G401.6 (cell line): ENCODE data around the gene DNAH10.
A peak's percentile ranks its signal among the peaks of the same experiment; 100 is the strongest.

Experiments
- FAIRE-seq: peaks from 2 replicates; lab custom pipeline; 2012; peaks lifted over from hg19 to GRCh38; lab: Jason Lieb, UNC

Gene DNAH10

GRCh38 chr12:123790905-123791467, 28.9 kb downstream of the DNAH10 start:
- no peak for FAIRE-seq

- FAIRE-seq: no peak
Observed at GRCh38 chr12:123794027-123794426, 31.9 kb downstream of the DNAH10 start.

- FAIRE-seq: peak; percentile 50
Observed at GRCh38 chr12:123798518-123798917, 36.4 kb downstream of the DNAH10 start.

- FAIRE-seq: no peak
Observed at GRCh38 chr12:123799227-123799626, 37.1 kb downstream of the DNAH10 start.

GRCh38 chr12:123801573-123802178, 39.6 kb downstream of the DNAH10 start:
- peak; percentile 55 for FAIRE-seq

- FAIRE-seq: no peak
Observed at GRCh38 chr12:123805173-123805572, 43.1 kb downstream of the DNAH10 start.

- FAIRE-seq: no peak
Observed at GRCh38 chr12:123807002-123807401, 44.9 kb downstream of the DNAH10 start.

GRCh38 chr12:123807670-123808069, 45.6 kb downstream of the DNAH10 start:
- FAIRE-seq: no peak

GRCh38 chr12:123808167-123808566, 46.1 kb downstream of the DNAH10 start:
- FAIRE-seq: no peak

- FAIRE-seq: no peak
Observed at GRCh38 chr12:123813349-123813748, 51.2 kb downstream of the DNAH10 start.

GRCh38 chr12:123815968-123816367, 53.9 kb downstream of the DNAH10 start:
- no peak for FAIRE-seq

GRCh38 chr12:123816896-123817537, 54.9 kb downstream of the DNAH10 start:
- no peak for FAIRE-seq

GRCh38 chr12:123822804-123823203, 60.7 kb downstream of the DNAH10 start:
- no peak for FAIRE-seq

GRCh38 chr12:123828120-123828519, 66.0 kb downstream of the DNAH10 start:
- FAIRE-seq: no peak

GRCh38 chr12:123828854-123829547, 66.9 kb downstream of the DNAH10 start:
- FAIRE-seq: no peak

- FAIRE-seq: no peak
Observed at GRCh38 chr12:123829561-123829960, 67.5 kb downstream of the DNAH10 start.

- FAIRE-seq: no peak
Observed at GRCh38 chr12:123830675-123831074, 68.6 kb downstream of the DNAH10 start.

- FAIRE-seq: no peak
Observed at GRCh38 chr12:123832052-123832451, 70.0 kb downstream of the DNAH10 start.

GRCh38 chr12:123833830-123834229, 71.7 kb downstream of the DNAH10 start:
- no peak for FAIRE-seq

- no peak for FAIRE-seq
Observed at GRCh38 chr12:123834845-123835244, 72.7 kb downstream of the DNAH10 start.

- no peak for FAIRE-seq
Observed at GRCh38 chr12:123836292-123836691, 74.2 kb downstream of the DNAH10 start.

- no peak for FAIRE-seq
Observed at GRCh38 chr12:123839826-123840225, 77.7 kb downstream of the DNAH10 start.

GRCh38 chr12:123840765-123841425, 78.8 kb downstream of the DNAH10 start:
- no peak for FAIRE-seq
